Measurements from ENCODE around the gene UST.
A peak's percentile ranks its signal among the peaks of the same experiment; 100 is the strongest.
"Not testable (repeated sequence)": the region's sequence is repeated elsewhere in the genome, so short reads cannot be mapped to it uniquely, and the experiment has no call there.

UST gene

GRCh38 chr6:148881593-148882311 lies 134.9 kb downstream of the UST start:
- no peak for DNase-seq

GRCh38 chr6:148883270-148883669 lies 136.4 kb downstream of the UST start:
- DNase-seq = no peak

- DNase-seq = peak; percentile 12
Observed at GRCh38 chr6:148884461-148884860, 137.6 kb downstream of the UST start.

- DNase-seq = peak; percentile 40
Observed at GRCh38 chr6:148885136-148885865, 138.5 kb downstream of the UST start.

GRCh38 chr6:148885925-148886845 lies 139.4 kb downstream of the UST start:
- DNase-seq = no peak

GRCh38 chr6:148887181-148887580 lies 140.4 kb downstream of the UST start:
- DNase-seq = no peak

- DNase-seq = no peak
Observed at GRCh38 chr6:148888856-148889255, 142.0 kb downstream of the UST start.

- DNase-seq = no peak
Observed at GRCh38 chr6:148890096-148890495, 143.3 kb downstream of the UST start.

- no peak for DNase-seq
Observed at GRCh38 chr6:148890652-148891404, 144.0 kb downstream of the UST start.

GRCh38 chr6:148891405-148891783 lies 144.6 kb downstream of the UST start:
- no peak for DNase-seq

GRCh38 chr6:148892247-148892646 lies 145.4 kb downstream of the UST start:
- no peak for DNase-seq

- DNase-seq = no peak
Observed at GRCh38 chr6:148893073-148893472, 146.2 kb downstream of the UST start.

- no peak for DNase-seq
Observed at GRCh38 chr6:148893481-148893880, 146.7 kb downstream of the UST start.

GRCh38 chr6:148898376-148899014 lies 151.7 kb downstream of the UST start:
- no peak for DNase-seq

- DNase-seq = no peak
Observed at GRCh38 chr6:148904896-148905870, 158.4 kb downstream of the UST start.

GRCh38 chr6:148905901-148906300 lies 159.1 kb downstream of the UST start:
- no peak for DNase-seq

GRCh38 chr6:148906386-148906785 lies 159.6 kb downstream of the UST start:
- DNase-seq = no peak

GRCh38 chr6:148907573-148907972 lies 160.7 kb downstream of the UST start:
- DNase-seq = no peak

GRCh38 chr6:148912252-148912651 lies 165.4 kb downstream of the UST start:
- DNase-seq = no peak

- DNase-seq = no peak
Observed at GRCh38 chr6:148915810-148916209, 169.0 kb downstream of the UST start.

- not testable (repeated sequence) for DNase-seq
Observed at GRCh38 chr6:148916485-148916884, 169.7 kb downstream of the UST start.

All from GDM1 (cell line).